HepG2 (cell line): ENCODE results near the gene TRERF1. TPM values are rescaled to one million over a fixed set of nuclear protein-coding genes. Genes with fewer than 3 reads are reported as not detected.

Experiments
- ATAC-seq: fragments of 200-7000 bp; cut with Tn5 transposase; 3 replicates; pipeline ENCODE4 v1.9.1; 2020; ENCODE audit warnings: mild to moderate bottlenecking, moderate library complexity
- BruUV-seq: library from RNA; stranded (reverse); fragments of 400-500 nt; replicated peaks from 2 replicates; lab custom pipeline; 2021; lab: Mats Ljungman, UMichigan
- CTCF ChIA-PET: fragments of 300-600 bp; formaldehyde crosslinking; extraction: SDS; loops from one replicate; lab custom pipeline; 2021; ENCODE audit warnings: low total read pairs, inconsistent platforms, low intra/inter-chr PET ratio; lab: Yijun Ruan, JAX
- POLR2A ChIA-PET: fragments of 350-600 bp; sonication (Branson Sonifier 250); formaldehyde crosslinking; loops from one replicate; lab custom pipeline; 2020; ENCODE audit warnings: antibody characterized with exemption, inconsistent platforms; lab: Yijun Ruan, JAX
- DNase-seq: peaks from one replicate; pipeline ENCODE4 v3.0.0-alpha.2; 2015; ENCODE audit warnings: low spot score
- FAIRE-seq: peaks from 3 replicates; lab custom pipeline; 2011; peaks lifted over from hg19 to GRCh38; lab: Jason Lieb, UNC
- H2AFZ ChIP-seq: one replicate; pipeline ENCODE4 v1.6.1; 2011; ENCODE audit warnings: low read length, inconsistent platforms
- H3K27ac ChIP-seq: fragments of 300-600 bp; 3 replicates; pipeline ENCODE4 v1.8.0; 2011; ENCODE audit warnings: mixed run types, mild to moderate bottlenecking, mixed read lengths, low read length, inconsistent platforms; ENCODE audit not compliant: insufficient read depth; ENCODE audit errors: extremely low read length
- H3K27me3 ChIP-seq, 2 experiments: fragments of 200-600 bp in 1 of 2; 2 replicates in 1 of 2; 3 replicates in 1 of 2; pipeline versions ENCODE4 v1.6.0 to v1.8.0; 2011; ENCODE audit warnings: low read length in 2 of 2, mild to moderate bottlenecking in 2 of 2, moderate library complexity in 2 of 2, inconsistent platforms in 1 of 2; ENCODE audit not compliant: insufficient read depth in 2 of 2, control insufficient read depth in 1 of 2
- H3K36me3 ChIP-seq, 2 experiments: fragments of 200-600 bp in 1 of 2; replicated peaks in 1 of 2; 2 replicates in 1 of 2; 3 replicates in 1 of 2; pipeline versions ENCODE4 v1.5.1 to v1.8.0; 2011; ENCODE audit warnings: low read length in 2 of 2, inconsistent platforms in 1 of 2; ENCODE audit not compliant: insufficient read depth in 2 of 2, control insufficient read depth in 1 of 2
- H3K4me1 ChIP-seq: 2 replicates; pipeline ENCODE4 v1.5.1; 2012; ENCODE audit warnings: low read length, inconsistent platforms; ENCODE audit not compliant: insufficient read depth
- H3K4me2 ChIP-seq: 2 replicates; pipeline ENCODE4 v1.6.0; 2011; ENCODE audit warnings: low read depth, low read length, inconsistent platforms
- H3K4me3 ChIP-seq, 3 experiments: fragments of 200-600 bp in 1 of 3; sonication (generic), shearing (Covaris generic) in 1 of 3; replicated peaks in 1 of 3; 2 replicates each; pipeline ENCODE4 v1.5.1; 2011 to 2016; ENCODE audit warnings: low read length in 3 of 3, inconsistent platforms in 2 of 3, low read depth in 2 of 3, mild to moderate bottlenecking in 2 of 3, control low read depth in 1 of 3, mixed read lengths in 1 of 3; ENCODE audit not compliant: insufficient read depth in 1 of 3
- H3K79me2 ChIP-seq: one replicate; pipeline ENCODE4 v1.6.1; 2011; ENCODE audit warnings: low read length, inconsistent platforms; ENCODE audit not compliant: insufficient read depth
- H3K9ac ChIP-seq: 2 replicates; pipeline ENCODE4 v1.6.0; 2011; ENCODE audit warnings: mild to moderate bottlenecking, low read depth, low read length, inconsistent platforms; ENCODE audit not compliant: insufficient read depth
- H3K9me3 ChIP-seq: 2 replicates; pipeline ENCODE4 v1.5.1; 2012; ENCODE audit warnings: mild to moderate bottlenecking, low read length
- H4K20me1 ChIP-seq: 2 replicates; pipeline ENCODE4 v1.6.0; 2011; ENCODE audit warnings: inconsistent platforms, mild to moderate bottlenecking, low read length, moderate library complexity; ENCODE audit not compliant: insufficient read depth
- HHEX ChIP-seq: IDR thresholded peaks from 2 replicates; pipeline ENCODE4 v1.6.1; 2016; ENCODE audit warnings: control low read depth
- KMT2A ChIP-seq: sonication (generic); formaldehyde crosslinking; IDR thresholded peaks from 2 replicates; pipeline ENCODE4 v1.4.0; 2020; ENCODE audit warnings: missing genetic modification reagents
- PAWR ChIP-seq: sonication (generic); formaldehyde crosslinking; IDR thresholded peaks from 2 replicates; pipeline ENCODE4 v1.4.0; 2020; ENCODE audit warnings: missing genetic modification reagents, mild to moderate bottlenecking, borderline replicate concordance
- RBM39 ChIP-seq: fragments of 200-400 bp; formaldehyde crosslinking; IDR thresholded peaks from one replicate; pipeline ENCODE4 v1.6.1; 2018; ENCODE audit warnings: antibody characterized with exemption, mild to moderate bottlenecking, low read depth, low read length; ENCODE audit not compliant: poor library complexity, severe bottlenecking
- THYN1 ChIP-seq: sonication (generic); formaldehyde crosslinking; IDR thresholded peaks from 2 replicates; pipeline ENCODE4 v1.8.1; 2023; ENCODE audit warnings: low read depth, mild to moderate bottlenecking, moderate library complexity, missing genetic modification reagents, borderline replicate concordance
- ZKSCAN8 ChIP-seq: IDR thresholded peaks from 2 replicates; pipeline ENCODE4 v1.6.1; 2016; ENCODE audit warnings: borderline replicate concordance, missing genetic modification reagents, missing compliant biosample characterization
- WGBS: methylation state at CpG from one replicate; pipeline ENCODE4 v1.1.6; 2017; ENCODE audit warnings: low lambda C conversion rate; 5-methylcytosine and 5-hydroxymethylcytosine counted together
- in situ Hi-C: cut with HindIII; loops from 2 replicates; pipeline ENCODE4 v1.10.0; 2017; ENCODE audit warnings: low pct_unique_long_range_greater_than_20kb; ENCODE audit not compliant: extremely low pct_ligation_motif_present
- intact Hi-C: fragments of 100-400 bp; cut with micrococcal nuclease; formaldehyde crosslinking; loops from one replicate; pipeline ENCODE4 v1.10.0; 2022; ENCODE audit not compliant: unreplicated experiment
- polyA plus RNA-seq, 8 experiments: library from polyadenylated mRNA; depleted of rRNA in 3 of 8; stranded (reverse) in 7 of 8; unstranded in 1 of 8; fragments of >200 nt; fragmentation: Illumina TruSeq in 4 of 8; extraction: Trizol in 4 of 8; gene quantifications; 2 replicates each; pipeline versions ENCODE4 v1.2.1 to v1.2.3, GENCODE V29; 2011 to 2016; ENCODE audit warnings: low read depth in 4 of 8, missing spikeins in 1 of 8, mixed read lengths in 1 of 8; ENCODE audit not compliant: insufficient read depth in 1 of 8
- total RNA-seq, 5 experiments: library from RNA; depleted of rRNA; stranded (reverse); fragments of >200 nt; fragmentation: Illumina TruSeq; extraction: Trizol; gene quantifications; 2 replicates each; pipeline ENCODE4 v1.2.3, GENCODE V29; 2016; ENCODE audit warnings: low read depth in 1 of 5
- TF ChIP-seq, protein P1 (sequence below): IDR thresholded peaks from 2 replicates; pipeline ENCODE4 v1.6.1; 2012; ENCODE audit warnings: low read length, improper control_type of control experiment
- TF ChIP-seq, protein P2 (sequence below): sonication (generic); formaldehyde crosslinking; conservative IDR thresholded peaks from 2 replicates; pipeline ENCODE4 v1.8.0; 2022; ENCODE audit warnings: missing genetic modification reagents
- TF ChIP-seq, protein P3 (sequence below): sonication (generic); formaldehyde crosslinking; IDR thresholded peaks from 2 replicates; pipeline ENCODE4 v1.5.0; 2020; ENCODE audit warnings: mild to moderate bottlenecking, missing genetic modification reagents

Gene TRERF1
- total and polyA plus RNA-seq, 2 of the 13 experiments (the other 11 are each of a cell fraction or from before 2014, with no cell fraction given), result 0.02 TPM; not detected in 1

DNA sequence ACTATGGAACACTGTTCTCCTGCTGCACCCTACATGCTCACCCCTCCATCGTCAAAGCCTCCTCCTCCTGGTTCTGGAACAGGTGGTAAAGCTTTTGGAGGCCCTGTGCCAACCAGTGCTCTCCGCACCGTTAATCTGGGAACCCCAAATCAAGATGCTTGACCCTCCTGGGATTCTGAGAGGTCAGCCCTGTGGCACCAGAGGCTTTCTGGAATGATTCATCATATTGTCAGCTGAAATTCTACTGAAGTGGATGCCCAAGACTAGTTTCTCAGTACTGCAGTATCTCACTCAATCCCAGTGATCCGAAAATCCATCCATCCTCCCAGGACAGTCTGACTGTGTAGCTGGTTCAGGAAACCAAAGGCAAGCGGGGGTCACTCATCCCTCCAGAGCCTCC lies 92.7 kb downstream of the TRERF1 start (continued):
- TF ChIP-seq, protein P1, sequence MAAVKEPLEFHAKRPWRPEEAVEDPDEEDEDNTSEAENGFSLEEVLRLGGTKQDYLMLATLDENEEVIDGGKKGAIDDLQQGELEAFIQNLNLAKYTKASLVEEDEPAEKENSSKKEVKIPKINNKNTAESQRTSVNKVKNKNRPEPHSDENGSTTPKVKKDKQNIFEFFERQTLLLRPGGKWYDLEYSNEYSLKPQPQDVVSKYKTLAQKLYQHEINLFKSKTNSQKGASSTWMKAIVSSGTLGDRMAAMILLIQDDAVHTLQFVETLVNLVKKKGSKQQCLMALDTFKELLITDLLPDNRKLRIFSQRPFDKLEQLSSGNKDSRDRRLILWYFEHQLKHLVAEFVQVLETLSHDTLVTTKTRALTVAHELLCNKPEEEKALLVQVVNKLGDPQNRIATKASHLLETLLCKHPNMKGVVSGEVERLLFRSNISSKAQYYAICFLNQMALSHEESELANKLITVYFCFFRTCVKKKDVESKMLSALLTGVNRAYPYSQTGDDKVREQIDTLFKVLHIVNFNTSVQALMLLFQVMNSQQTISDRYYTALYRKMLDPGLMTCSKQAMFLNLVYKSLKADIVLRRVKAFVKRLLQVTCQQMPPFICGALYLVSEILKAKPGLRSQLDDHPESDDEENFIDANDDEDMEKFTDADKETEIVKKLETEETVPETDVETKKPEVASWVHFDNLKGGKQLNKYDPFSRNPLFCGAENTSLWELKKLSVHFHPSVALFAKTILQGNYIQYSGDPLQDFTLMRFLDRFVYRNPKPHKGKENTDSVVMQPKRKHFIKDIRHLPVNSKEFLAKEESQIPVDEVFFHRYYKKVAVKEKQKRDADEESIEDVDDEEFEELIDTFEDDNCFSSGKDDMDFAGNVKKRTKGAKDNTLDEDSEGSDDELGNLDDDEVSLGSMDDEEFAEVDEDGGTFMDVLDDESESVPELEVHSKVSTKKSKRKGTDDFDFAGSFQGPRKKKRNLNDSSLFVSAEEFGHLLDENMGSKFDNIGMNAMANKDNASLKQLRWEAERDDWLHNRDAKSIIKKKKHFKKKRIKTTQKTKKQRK, result no peak
- TF ChIP-seq, all 625 proteins: peak for 0

DNA sequence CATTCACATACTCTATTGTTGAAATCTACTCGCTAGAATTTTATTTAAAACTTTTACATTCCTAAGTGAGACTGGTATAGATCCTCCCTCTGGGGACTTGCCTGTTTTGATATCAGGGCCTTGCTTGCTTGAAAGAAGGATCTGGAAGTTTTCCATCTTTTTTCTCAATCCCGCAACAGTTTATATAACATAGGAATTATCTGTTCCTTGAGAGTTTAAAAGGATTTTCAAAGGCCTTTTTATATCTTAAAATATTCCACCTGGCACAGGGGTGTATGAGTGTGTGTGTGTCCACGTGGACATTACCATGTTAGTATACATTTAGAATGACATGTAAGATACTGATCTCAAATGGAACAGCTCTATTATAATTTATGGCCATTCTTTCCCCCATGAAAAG lies 96.3 kb downstream of the TRERF1 start:
- H3K4me2 ChIP-seq, result no peak overlapping the region
- no peak overlapping the region for H3K9ac ChIP-seq
- H3K4me1 ChIP-seq, result no peaks in the 10 kb centered on the region
- H4K20me1 ChIP-seq, result no peaks in the 10 kb centered on the region
- no peak for DNase-seq
- no peaks in the 10 kb centered on the region for H3K79me2 ChIP-seq
- no peak overlapping the region for H2AFZ ChIP-seq
- intact Hi-C loops, result no loop called here
- POLR2A ChIA-PET, result no interaction called here
- H3K9me3 ChIP-seq, result no peaks in the 10 kb centered on the region
- no TSS peak for BruUV-seq
- ATAC-seq, result no peak
- no peak overlapping the region for H3K4me3 ChIP-seq
- in situ Hi-C loops, result no loop called here
- FAIRE-seq, result no peak
- H3K27me3 ChIP-seq, result peaks cover 0 to 16% of the 10 kb centered on the region in 2 experiments; a peak in 3 of 5 replicates
- no peak overlapping the region for H3K27ac ChIP-seq
- CTCF ChIA-PET, result no interaction called here
- 30% methylated on average over 3 of the region's 3 CpGs for WGBS
- H3K36me3 ChIP-seq, result no peaks in the 10 kb centered on the region
- TF ChIP-seq PAWR (CRISPR knock-in tag), result no peak
- TF ChIP-seq RBM39, result no peak
- no peak for TF ChIP-seq ZKSCAN8 (CRISPR knock-in tag)
- no peak for TF ChIP-seq HHEX (CRISPR knock-in tag)
- TF ChIP-seq THYN1, result no peak
- TF ChIP-seq, protein P2, sequence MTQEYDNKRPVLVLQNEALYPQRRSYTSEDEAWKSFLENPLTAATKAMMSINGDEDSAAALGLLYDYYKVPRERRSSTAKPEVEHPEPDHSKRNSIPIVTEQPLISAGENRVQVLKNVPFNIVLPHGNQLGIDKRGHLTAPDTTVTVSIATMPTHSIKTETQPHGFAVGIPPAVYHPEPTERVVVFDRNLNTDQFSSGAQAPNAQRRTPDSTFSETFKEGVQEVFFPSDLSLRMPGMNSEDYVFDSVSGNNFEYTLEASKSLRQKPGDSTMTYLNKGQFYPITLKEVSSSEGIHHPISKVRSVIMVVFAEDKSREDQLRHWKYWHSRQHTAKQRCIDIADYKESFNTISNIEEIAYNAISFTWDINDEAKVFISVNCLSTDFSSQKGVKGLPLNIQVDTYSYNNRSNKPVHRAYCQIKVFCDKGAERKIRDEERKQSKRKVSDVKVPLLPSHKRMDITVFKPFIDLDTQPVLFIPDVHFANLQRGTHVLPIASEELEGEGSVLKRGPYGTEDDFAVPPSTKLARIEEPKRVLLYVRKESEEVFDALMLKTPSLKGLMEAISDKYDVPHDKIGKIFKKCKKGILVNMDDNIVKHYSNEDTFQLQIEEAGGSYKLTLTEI (CRISPR knock-in tag), result no peak
- no peak for TF ChIP-seq KMT2A (CRISPR knock-in tag)
- TF ChIP-seq, protein P3, sequence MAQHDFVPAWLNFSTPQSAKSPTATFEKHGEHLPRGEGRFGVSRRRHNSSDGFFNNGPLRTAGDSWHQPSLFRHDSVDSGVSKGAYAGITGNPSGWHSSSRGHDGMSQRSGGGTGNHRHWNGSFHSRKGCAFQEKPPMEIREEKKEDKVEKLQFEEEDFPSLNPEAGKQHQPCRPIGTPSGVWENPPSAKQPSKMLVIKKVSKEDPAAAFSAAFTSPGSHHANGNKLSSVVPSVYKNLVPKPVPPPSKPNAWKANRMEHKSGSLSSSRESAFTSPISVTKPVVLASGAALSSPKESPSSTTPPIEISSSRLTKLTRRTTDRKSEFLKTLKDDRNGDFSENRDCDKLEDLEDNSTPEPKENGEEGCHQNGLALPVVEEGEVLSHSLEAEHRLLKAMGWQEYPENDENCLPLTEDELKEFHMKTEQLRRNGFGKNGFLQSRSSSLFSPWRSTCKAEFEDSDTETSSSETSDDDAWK (CRISPR knock-in tag), result no peak
